GM23338 (cell line): ENCODE results near the gene ZNF277. TPM values are rescaled to one million over a fixed set of nuclear protein-coding genes. Genes with fewer than 3 reads are reported as not detected.

Source experiments
- ATAC-seq: fragments of 200-7000 bp; cut with Tn5 transposase; 3 replicates; pipeline ENCODE4 v1.9.1; 2020
- DNase-seq: peaks from one replicate; pipeline ENCODE4 v3.0.0-alpha.2; 2015; ENCODE audit warnings: low spot score
- H2AFZ ChIP-seq: fragments of 200-600 bp; sonication (generic); 2 replicates; pipeline ENCODE4 v1.8.0; 2016; ENCODE audit warnings: antibody characterized with exemption, mild to moderate bottlenecking, moderate library complexity
- H3F3A ChIP-seq: fragments of 200-600 bp; sonication (generic); replicated peaks from 2 replicates; pipeline ENCODE4 v1.8.0; 2017; ENCODE audit warnings: antibody characterized with exemption, mixed run types, low read depth
- H3K27ac ChIP-seq: fragments of 200-600 bp; sonication (generic); 2 replicates; pipeline ENCODE4 v1.6.1; 2016; ENCODE audit warnings: low read depth
- H3K27me3 ChIP-seq: fragments of 200-600 bp; sonication (generic); 2 replicates; pipeline ENCODE4 v1.8.0; 2016; ENCODE audit warnings: mild to moderate bottlenecking, mixed run types, moderate library complexity; ENCODE audit not compliant: insufficient read depth
- H3K36me3 ChIP-seq: fragments of 200-600 bp; sonication (generic); 2 replicates; pipeline ENCODE4 v1.8.0; 2016; ENCODE audit warnings: mild to moderate bottlenecking; ENCODE audit not compliant: insufficient read depth
- H3K4me1 ChIP-seq: fragments of 200-600 bp; sonication (generic); 2 replicates; pipeline ENCODE4 v1.8.0; 2016; ENCODE audit warnings: mild to moderate bottlenecking, moderate library complexity; ENCODE audit not compliant: insufficient read depth
- H3K4me2 ChIP-seq: fragments of 200-600 bp; sonication (generic); 2 replicates; pipeline ENCODE4 v1.7.1; 2017; ENCODE audit warnings: mixed run types
- H3K4me3 ChIP-seq: fragments of 200-600 bp; sonication (generic); 2 replicates; pipeline ENCODE4 v1.6.1; 2016; ENCODE audit warnings: mixed run types
- H3K79me2 ChIP-seq: fragments of 200-600 bp; sonication (generic); replicated peaks from 2 replicates; pipeline ENCODE4 v1.8.0; 2017; ENCODE audit warnings: mild to moderate bottlenecking; ENCODE audit not compliant: insufficient read depth
- H3K9me2 ChIP-seq: fragments of 200-600 bp; sonication (generic); 2 replicates; pipeline ENCODE4 v1.8.0; 2017; ENCODE audit not compliant: insufficient read depth
- H4K20me1 ChIP-seq: fragments of 200-600 bp; sonication (generic); replicated peaks from 2 replicates; pipeline ENCODE4 v1.8.0; 2017; ENCODE audit warnings: mild to moderate bottlenecking; ENCODE audit not compliant: insufficient read depth
- H3K27ac Mint-ChIP-seq: 2 replicates; pipeline ENCODE4 v1.8.0; 2020; ENCODE audit warnings: inconsistent platforms, mild to moderate bottlenecking, moderate library complexity, mixed read lengths
- H3K27me3 Mint-ChIP-seq: 3 replicates; pipeline ENCODE4 v1.8.0; 2022; ENCODE audit warnings: low read depth, mild to moderate bottlenecking, moderate library complexity, mixed read lengths, inconsistent platforms; ENCODE audit not compliant: insufficient read depth, poor library complexity
- H3K36me3 Mint-ChIP-seq: 3 replicates; pipeline ENCODE4 v1.8.0; 2021; ENCODE audit warnings: low read depth, mild to moderate bottlenecking, inconsistent platforms, moderate library complexity, mixed read lengths
- H3K4me1 Mint-ChIP-seq: 3 replicates; pipeline ENCODE4 v1.8.0; 2020; ENCODE audit warnings: mild to moderate bottlenecking, inconsistent platforms, mixed read lengths
- H3K4me3 Mint-ChIP-seq: 3 replicates; pipeline ENCODE4 v1.8.0; 2021; ENCODE audit warnings: moderate library complexity, mild to moderate bottlenecking, inconsistent platforms, mixed read lengths
- H3K9me3 Mint-ChIP-seq: 3 replicates; pipeline ENCODE4 v1.8.0; 2020; ENCODE audit warnings: moderate library complexity, mild to moderate bottlenecking, inconsistent platforms, mixed read lengths
- CREB1 ChIP-seq: fragments of 250-450 bp; sonication (Bioruptor Pico); IDR thresholded peaks from 2 replicates; pipeline ENCODE4 v1.5.0; 2020; ENCODE audit warnings: low read depth, mild to moderate bottlenecking, moderate library complexity
- ETS1 ChIP-seq: IDR thresholded peaks from 2 replicates; pipeline ENCODE4 v1.6.1; 2016; ENCODE audit warnings: antibody characterized with exemption
- EZH2 ChIP-seq: fragments of 200-600 bp; sonication (generic); IDR thresholded peaks from one replicate; pipeline ENCODE4 v1.8.0; 2017; ENCODE audit warnings: antibody characterized with exemption, mild to moderate bottlenecking, low read depth; ENCODE audit not compliant: unreplicated experiment
- EZH2phosphoT487 ChIP-seq: fragments of 200-600 bp; sonication (generic); IDR thresholded peaks from one replicate; pipeline ENCODE4 v1.8.1; 2018; ENCODE audit warnings: antibody characterized with exemption; ENCODE audit not compliant: unreplicated experiment
- JUNB ChIP-seq: IDR thresholded peaks from one replicate; pipeline ENCODE4 v1.6.1; 2016; ENCODE audit warnings: antibody characterized with exemption; ENCODE audit not compliant: unreplicated experiment
- NANOG ChIP-seq: IDR thresholded peaks from 2 replicates; pipeline ENCODE4 v1.6.1; 2016; ENCODE audit warnings: antibody characterized with exemption, borderline replicate concordance
- POLR2AphosphoS5 ChIP-seq: IDR thresholded peaks from 2 replicates; pipeline ENCODE4 v1.6.1; 2016; ENCODE audit warnings: antibody characterized with exemption, low read depth
- STAT1 ChIP-seq: IDR thresholded peaks from one replicate; pipeline ENCODE4 v1.6.1; 2016; ENCODE audit warnings: antibody characterized with exemption; ENCODE audit not compliant: unreplicated experiment
- ZNF114 ChIP-seq: fragments of 250-450 bp; sonication (Bioruptor Pico); IDR thresholded peaks from 2 replicates; pipeline ENCODE4 v1.5.0; 2020; ENCODE audit warnings: mild to moderate bottlenecking, moderate library complexity
- ZNF331 ChIP-seq: fragments of 250-450 bp; sonication (Bioruptor Pico); IDR thresholded peaks from 2 replicates; pipeline ENCODE4 v1.5.0; 2020; ENCODE audit warnings: low read depth, mild to moderate bottlenecking, moderate library complexity
- ZNF462 ChIP-seq: fragments of 250-450 bp; sonication (Bioruptor Pico); IDR thresholded peaks from 2 replicates; pipeline ENCODE4 v1.5.0; 2020; ENCODE audit warnings: mild to moderate bottlenecking, moderate library complexity
- polyA plus RNA-seq: library from polyadenylated mRNA; unstranded; fragments of >200 nt; fragmentation: Nextera tagmentation; extraction: Ambion mirVana; gene quantifications from 2 replicates; pipeline ENCODE4 v1.2.1, GENCODE V29; 2016
- total RNA-seq: library from RNA; depleted of rRNA; stranded (reverse); fragments of >200 nt; shearing (Covaris generic); gene quantifications from 2 replicates; pipeline ENCODE4 v1.2.3, GENCODE V29; 2014
- TF ChIP-seq, protein P1 (sequence below), 2 experiments: fragments of 200-600 bp in 1 of 2; sonication (generic) in 1 of 2; conservative IDR thresholded peaks; 2 replicates each; pipeline versions ENCODE4 v1.5.1 to v1.6.1; 2016 to 2017; ENCODE audit warnings: antibody characterized with exemption in 2 of 2, low read depth in 2 of 2, mild to moderate bottlenecking in 2 of 2, moderate library complexity in 1 of 2
- TF ChIP-seq, protein P2 (sequence below): IDR thresholded peaks from one replicate; pipeline ENCODE4 v1.6.1; 2018; ENCODE audit warnings: antibody characterized with exemption; ENCODE audit not compliant: unreplicated experiment

Gene ZNF277
- total and polyA plus RNA-seq, 2 experiments from 2014 or later: 25.4 to 28.9 TPM

- Histone ChIP-seq H3K27me3 (peaks cover 29% of the 10 kb centered on the region), H2AFZ (no peak overlapping the region), H3K4me2 (peak overlapping the region; percentile 78), H4K20me1 (no peaks in the 10 kb centered on the region; the same call in 1 of the 2 replicates), H3K4me3 (no peak overlapping the region), H3K79me2 (peaks cover 33% of the 10 kb centered on the region), H3K9me2 (peaks cover 8% of the 10 kb centered on the region), H3K4me1 (peaks cover 62% of the 10 kb centered on the region), H3K36me3 (no peaks in the 10 kb centered on the region), H3K27ac (no peak overlapping the region), H3F3A (no peaks in the 10 kb centered on the region)
- ATAC-seq (no peak), DNase-seq (no peak)
- H3K9me3 Mint-ChIP-seq: no peaks in the 10 kb centered on the region
- no peak overlapping the region for H3K4me3 Mint-ChIP-seq
- H3K36me3 Mint-ChIP-seq: peaks cover 6% of the 10 kb centered on the region; the same call in 1 of the 3 replicates
- no peak overlapping the region for H3K27ac Mint-ChIP-seq
- peaks cover 6% of the 10 kb centered on the region for H3K27me3 Mint-ChIP-seq
- TF ChIP-seq POLR2AphosphoS5 (no peak), EZH2phosphoT487 (no peak), ZNF331 (no peak), STAT1 (no peak), ZNF462 (CRISPR knock-in tag) (no peak), CREB1 (CRISPR knock-in tag) (no peak), ZNF114 (CRISPR knock-in tag) (no peak), JUNB (no peak), ETS1 (no peak), EZH2 (no peak), NANOG (no peak)
- TF ChIP-seq, protein P1, sequence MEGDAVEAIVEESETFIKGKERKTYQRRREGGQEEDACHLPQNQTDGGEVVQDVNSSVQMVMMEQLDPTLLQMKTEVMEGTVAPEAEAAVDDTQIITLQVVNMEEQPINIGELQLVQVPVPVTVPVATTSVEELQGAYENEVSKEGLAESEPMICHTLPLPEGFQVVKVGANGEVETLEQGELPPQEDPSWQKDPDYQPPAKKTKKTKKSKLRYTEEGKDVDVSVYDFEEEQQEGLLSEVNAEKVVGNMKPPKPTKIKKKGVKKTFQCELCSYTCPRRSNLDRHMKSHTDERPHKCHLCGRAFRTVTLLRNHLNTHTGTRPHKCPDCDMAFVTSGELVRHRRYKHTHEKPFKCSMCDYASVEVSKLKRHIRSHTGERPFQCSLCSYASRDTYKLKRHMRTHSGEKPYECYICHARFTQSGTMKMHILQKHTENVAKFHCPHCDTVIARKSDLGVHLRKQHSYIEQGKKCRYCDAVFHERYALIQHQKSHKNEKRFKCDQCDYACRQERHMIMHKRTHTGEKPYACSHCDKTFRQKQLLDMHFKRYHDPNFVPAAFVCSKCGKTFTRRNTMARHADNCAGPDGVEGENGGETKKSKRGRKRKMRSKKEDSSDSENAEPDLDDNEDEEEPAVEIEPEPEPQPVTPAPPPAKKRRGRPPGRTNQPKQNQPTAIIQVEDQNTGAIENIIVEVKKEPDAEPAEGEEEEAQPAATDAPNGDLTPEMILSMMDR (conservative IDR thresholded peaks at IDR 0.05; ENCODE audit: low read depth in 2 of 2): no peak
- TF ChIP-seq, protein P2, sequence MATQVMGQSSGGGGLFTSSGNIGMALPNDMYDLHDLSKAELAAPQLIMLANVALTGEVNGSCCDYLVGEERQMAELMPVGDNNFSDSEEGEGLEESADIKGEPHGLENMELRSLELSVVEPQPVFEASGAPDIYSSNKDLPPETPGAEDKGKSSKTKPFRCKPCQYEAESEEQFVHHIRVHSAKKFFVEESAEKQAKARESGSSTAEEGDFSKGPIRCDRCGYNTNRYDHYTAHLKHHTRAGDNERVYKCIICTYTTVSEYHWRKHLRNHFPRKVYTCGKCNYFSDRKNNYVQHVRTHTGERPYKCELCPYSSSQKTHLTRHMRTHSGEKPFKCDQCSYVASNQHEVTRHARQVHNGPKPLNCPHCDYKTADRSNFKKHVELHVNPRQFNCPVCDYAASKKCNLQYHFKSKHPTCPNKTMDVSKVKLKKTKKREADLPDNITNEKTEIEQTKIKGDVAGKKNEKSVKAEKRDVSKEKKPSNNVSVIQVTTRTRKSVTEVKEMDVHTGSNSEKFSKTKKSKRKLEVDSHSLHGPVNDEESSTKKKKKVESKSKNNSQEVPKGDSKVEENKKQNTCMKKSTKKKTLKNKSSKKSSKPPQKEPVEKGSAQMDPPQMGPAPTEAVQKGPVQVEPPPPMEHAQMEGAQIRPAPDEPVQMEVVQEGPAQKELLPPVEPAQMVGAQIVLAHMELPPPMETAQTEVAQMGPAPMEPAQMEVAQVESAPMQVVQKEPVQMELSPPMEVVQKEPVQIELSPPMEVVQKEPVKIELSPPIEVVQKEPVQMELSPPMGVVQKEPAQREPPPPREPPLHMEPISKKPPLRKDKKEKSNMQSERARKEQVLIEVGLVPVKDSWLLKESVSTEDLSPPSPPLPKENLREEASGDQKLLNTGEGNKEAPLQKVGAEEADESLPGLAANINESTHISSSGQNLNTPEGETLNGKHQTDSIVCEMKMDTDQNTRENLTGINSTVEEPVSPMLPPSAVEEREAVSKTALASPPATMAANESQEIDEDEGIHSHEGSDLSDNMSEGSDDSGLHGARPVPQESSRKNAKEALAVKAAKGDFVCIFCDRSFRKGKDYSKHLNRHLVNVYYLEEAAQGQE: no peak
- peaks cover 63% of the 10 kb centered on the region for H3K4me1 Mint-ChIP-seq
Measured at GRCh38 chr7:112248598-112248997, 42.1 kb downstream of the ZNF277 start.
